OCI-M2 (cell line): ENCODE results near the gene CCDC57.

Experiments
- DNase-seq: peaks from one replicate; lab custom pipeline; 2025; ENCODE audit not compliant: unreplicated experiment; lab: John Stamatoyannopoulos, UW

CCDC57 gene

DNA sequence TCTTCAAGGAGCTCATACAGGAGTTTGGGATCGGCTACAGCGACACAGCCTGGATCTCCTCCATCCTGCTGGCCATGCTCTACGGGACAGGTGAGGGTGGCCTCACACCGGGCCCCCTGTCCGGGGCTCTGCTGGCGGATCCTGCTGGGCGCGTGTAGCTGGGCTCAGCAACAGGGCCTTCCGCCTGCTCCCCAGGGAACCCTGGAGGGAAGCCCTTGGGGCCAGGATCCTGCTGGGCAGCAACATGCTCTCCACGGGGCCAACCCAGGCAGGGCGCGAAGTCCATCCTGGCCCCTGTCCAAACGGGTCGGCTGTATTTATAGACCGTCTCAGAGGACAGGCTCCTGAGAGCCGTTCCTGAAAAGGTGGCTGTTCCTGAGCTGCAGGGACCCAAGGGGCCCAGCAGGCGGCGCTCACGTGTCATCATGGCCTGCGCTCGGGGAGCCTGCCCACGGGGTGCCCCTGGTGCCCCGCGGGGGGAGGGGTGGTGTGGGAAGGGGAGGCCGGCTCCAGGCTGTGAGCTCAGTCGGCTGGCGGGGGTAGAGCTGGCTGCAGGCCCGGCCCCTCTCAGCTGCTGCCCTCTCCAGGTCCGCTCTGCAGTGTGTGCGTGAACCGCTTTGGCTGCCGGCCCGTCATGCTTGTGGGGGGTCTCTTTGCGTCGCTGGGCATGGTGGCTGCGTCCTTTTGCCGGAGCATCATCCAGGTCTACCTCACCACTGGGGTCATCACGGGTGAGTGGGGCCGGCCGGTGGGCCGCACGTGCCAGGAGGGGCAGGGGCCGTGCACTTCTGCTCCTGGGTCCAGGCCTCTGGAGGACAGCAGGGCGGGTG, 23.7 kb upstream of the CCDC57 start:
- DNase-seq, result no peak

- no peak for DNase-seq
These were observed 23.1 kb upstream of the CCDC57 start for GRCh38 chr17:82235775-82236141.

DNA sequence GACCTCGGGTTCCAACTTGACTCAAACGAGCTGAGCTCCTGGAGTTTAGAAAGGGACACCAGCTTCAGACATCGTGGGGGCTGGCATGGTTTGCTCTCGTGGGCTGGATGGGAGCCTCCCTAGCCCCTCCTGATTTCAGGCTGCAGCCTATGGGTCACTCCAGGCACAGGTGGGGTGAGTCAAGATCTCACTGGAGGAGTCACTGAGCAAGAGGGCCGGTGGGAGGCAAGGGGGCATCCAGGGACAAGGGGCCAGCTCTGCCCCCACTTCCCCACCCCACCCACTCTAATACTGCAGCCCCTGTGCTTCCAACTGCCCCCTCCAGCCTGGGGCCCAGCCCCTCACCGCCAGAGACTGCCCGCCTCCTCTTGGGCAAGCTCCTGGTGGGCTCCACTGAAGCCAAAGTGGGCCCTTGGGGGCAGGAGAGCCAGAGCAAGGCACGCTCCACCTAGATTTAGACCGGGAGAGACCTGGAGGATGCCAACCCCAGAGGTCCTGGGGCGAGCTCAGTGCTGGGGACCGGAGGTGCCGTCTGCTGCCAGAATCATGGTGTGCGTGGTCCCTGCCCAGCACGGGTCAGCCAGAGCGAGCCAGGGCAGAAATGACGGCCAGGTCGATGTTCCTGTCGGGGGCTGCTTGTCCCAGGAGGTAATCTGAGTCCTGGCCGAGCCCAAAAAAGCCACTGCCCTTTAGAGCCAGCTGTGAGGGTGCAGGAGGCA, 22.6 kb upstream of the CCDC57 start:
- no peak for DNase-seq

GRCh38 chr17:82234211-82235055, 21.8 kb upstream of the CCDC57 start:
- no peak for DNase-seq

DNA sequence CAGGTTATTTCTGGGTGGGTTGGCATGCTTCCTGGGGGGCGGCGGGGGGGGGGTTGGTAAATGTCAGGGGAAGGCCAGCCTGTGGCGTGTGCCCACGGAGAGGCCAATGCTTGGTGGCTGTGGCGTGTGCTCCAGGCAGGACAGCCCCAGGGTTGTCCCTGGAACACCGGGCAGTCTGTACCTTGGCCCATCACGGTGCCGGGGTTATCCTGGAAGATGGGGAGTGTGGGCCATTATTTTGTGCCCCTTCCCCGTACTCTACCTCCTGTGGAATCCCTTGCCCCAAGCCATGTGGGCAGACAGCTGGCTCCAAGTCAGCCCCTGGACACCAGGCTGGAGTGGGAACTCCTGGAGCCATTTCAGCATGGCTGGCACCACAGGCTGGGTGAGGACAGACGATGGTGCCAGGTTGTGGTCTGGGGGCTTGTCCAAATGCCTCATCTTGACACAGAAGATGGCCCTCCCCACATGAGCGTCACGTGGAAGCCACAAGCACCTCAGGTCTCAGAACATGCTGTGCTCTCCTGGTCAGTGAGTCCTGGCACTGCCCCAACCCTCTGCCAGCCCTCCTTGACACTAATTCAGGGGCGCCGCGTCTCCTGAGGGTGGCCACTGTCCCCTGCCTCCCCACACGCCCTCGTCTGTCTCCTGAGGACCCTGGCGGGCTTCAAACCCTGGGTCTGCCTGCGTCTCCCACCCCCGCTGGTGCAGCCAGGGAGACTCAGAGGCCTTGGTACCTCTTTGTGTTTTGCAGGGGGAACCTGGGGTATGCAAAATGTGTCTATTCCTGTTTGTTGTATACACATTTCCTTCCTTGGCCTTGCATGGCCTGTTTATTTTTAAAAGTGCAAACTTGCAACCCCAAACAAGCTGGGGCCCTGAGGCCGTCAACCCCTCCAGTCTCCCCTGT, 20.5 kb upstream of the CCDC57 start:
- DNase-seq, result no peak

DNA sequence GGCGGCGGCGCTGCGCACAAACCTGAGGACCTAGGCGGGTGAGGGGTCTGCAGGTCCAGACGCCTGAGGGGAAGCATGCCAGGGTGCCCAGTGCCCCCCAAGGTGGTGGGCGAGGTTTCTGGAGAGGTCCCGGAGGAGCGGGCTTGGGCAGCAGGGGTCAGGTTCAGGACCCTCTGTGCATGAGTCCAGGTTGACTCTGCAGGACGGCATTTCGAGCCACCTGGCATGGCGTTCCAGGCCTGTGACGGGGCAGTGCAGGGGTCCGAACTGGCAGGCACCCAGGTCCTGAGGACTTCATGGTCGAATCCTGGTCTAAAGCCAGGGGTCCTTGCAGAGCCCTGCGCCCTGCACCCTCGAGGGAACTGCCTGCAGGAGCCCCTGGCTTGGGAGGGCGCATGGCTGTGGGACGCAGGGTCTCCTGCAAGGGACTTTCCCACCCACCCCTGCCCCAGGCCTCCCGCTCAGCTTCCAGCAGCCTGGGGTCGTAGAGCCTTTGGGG, 19.7 kb upstream of the CCDC57 start:
- no peak for DNase-seq

DNA sequence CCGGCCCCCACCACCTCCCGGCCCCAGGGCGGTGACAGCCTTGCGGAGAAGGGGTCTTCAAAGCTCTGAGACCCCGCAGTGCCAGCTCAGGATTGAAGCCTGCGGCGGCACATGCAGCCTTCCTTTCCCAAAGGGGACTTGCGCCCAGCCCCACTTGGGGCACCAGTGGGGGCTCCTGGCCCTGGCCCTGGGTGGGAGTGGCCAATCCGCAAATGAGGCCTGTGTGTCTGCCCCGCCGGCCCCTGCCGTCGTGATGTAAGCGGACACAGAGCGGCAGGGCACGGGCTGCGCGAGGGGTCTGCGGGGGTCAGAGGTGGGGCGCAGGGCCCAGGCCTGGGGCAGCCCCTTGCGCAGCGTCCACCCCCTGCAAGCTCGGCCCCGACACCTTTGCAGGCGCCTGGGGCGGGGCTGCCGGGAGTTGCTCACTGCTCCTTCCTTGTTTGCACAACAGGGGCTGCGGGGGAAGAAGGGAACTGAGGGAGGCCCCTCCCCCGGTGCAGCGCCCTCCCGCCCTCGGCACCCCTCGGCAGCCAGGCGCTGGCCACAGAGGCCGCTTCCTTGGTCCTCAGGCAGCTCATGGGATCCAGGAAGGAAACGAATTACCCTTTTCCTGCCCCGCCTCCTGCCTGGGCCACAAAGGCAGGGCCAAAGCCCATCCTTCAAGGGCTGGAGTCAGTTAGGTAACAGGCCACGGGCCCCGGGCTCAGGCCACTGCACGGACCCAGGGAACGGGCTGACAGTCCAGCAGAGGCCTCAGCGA, 19.1 kb upstream of the CCDC57 start:
- no peak for DNase-seq

DNA sequence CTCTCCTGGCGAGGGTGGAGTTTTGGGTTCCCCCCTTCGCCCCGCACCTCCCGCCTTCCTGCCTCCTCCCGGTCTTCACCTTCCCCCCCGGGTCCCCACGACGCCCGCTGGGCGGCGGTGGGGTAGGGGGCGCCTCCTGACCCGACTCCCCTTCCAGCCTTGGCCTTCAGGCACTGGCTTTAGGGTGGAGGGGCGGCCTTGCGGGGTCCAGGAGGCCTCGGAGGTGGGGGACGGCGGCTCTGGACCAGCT, 18.6 kb upstream of the CCDC57 start:
- DNase-seq, result no peak

DNA sequence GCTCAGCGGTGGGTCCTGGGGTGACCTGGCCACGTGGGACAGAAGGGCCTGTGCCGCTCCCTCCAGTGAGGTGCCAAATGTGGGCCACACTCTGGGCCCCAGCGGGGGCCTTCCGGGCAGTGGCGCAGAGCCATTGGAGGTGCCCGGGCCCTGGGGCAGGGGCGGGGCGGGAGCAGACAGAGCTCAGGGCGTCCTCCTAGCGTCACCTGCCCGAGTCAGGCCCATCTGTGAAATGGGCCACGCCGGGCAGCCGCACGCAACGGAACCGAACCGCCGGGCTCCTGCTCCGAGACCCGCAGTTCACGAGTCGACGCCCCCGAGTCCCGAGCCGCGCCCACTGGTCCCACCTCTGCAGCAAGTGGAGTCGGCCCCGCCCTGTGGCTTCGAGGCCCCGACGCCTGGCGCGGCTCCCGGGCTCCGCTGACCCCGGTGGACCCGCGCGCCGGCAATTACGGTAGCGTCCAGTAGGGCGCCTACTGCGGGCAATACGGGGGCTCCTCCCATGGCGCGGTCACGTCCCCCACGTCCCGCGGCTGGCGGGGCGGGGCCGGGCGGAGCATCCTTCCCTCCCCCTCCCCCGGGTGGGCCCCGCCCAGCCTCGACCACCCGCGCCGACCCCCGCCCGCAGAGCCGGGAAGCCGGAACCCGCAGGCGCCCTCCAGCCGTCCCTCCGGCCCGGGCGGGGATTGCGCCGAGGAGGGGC, 18.1 kb upstream of the CCDC57 start:
- no peak for DNase-seq

- no peak for DNase-seq
These were observed 17.3 kb upstream of the CCDC57 start for GRCh38 chr17:82229698-82230608.

DNA sequence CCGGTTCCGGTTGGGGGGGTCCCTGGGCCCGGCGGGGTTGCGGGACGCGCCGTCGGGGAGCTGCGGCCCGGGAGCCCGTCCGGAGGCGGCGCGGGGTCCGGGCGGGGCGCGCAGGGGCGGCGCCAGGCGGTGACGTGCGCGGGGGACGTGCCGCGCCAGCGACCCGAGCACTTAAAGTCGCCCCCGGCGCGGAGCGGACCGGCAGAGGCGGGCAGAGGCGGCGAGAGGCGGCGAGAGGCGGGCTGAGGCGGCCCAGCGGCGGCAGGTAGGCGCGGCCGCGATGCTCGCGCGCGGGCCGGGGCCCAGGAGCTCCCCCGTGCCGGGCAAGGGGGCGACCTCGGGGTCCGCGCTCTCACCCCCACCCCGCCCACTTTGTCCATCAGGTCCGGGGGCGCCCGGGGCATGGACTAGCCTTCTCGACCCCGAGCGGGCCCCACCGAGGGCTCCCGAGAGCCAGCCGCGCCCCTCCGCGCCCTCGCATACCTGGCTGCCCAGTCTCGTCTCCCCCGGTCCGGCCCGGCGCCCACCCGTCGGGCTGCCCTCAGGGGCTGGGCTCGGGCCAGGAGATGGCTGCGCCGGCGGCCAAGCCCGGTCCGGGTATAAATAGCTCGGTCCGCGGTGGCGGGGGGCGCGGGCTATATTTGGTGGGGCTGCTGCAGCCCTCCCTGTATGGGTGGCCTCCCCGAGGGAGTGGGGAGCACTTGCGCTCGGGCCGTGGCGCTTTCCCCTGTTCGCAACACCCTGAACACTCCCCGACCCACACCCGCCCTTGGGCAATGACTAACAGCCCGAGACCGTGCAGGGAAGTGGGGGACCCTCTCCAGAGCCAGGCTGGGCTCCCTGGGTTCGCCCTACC, 16.4 kb upstream of the CCDC57 start, which contains the start of gene SLC16A3:
Gene SLC16A3 (plus strand): TSS at position 201 of the 856 bp plus-strand sequence. CDS start 6,967 bp downstream, outside the sequence.
- no peak for DNase-seq

DNA sequence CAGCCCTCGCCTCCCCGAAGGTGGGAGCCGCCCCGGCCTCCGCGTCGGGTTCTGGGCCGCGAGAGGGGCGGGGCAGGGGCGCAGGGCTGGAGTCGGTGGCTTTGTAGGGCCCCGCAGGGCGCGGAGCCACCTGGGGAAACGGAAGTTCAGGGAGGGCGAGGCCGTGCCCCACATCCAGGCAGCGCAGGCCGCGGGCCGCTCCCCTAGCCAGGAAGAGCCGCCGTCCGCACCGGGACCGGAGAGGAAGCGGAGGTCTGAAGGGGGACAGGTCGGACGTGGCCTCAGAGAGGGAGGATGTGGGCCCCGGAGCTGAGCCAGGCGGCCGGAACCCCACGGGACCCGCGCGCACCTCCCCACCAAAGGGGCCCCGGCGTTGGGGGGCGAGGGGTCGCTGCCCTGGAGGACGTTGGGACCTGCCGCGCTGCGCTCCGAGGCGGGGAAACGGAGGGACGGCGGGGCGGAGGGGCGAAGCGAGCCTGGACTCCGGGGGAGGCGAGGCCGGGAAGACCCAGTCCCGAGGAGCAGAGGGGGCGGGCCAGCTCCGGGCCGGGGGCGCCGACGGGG, 15.7 kb upstream of the CCDC57 start:
- DNase-seq, result no peak

DNA sequence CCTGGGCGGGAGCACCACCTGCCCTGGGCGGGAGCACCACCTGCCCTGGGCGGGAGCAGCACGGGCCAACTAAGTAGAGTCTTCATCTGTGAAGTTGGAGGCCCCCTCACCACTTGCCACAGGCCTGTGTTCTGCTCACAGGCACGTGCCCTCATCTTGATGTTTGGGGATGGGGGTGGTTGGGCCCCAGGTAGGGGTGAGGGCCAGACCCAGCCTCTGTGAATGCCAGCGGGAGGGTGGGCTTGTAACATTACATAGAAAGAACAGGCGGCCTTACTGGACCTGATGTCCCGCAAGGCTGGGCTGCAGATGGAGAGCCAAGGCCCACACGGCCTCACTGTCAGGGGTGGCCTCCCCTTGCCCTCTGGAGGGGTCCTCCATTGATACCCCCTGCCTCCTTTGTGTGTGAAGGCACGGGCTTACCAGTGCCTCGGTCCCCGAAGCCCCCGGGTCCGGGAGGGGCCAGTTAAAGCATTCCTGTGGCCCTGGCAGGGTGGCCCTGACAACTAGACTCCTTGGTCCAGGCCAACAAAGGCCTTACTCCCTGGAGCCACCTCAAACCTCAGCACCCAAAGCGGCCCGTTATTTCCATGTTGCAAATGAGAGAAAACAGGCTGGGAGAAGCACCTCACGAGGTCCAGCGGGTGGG, 15.1 kb upstream of the CCDC57 start:
- DNase-seq, result no peak

- no peak for DNase-seq
These were observed 14.4 kb upstream of the CCDC57 start for GRCh38 chr17:82226809-82227628.

GRCh38 chr17:82226146-82226808, 13.6 kb upstream of the CCDC57 start:
- no peak for DNase-seq
